Neural cell (in vitro differentiated cells): ENCODE measurements around the gene FTCDNL1. TPM values are rescaled to one million over a fixed set of nuclear protein-coding genes. Genes with fewer than 3 reads are reported as not detected.

Experiments used
- H2AFZ ChIP-seq: fragments of 200-600, 300-800 bp; sonication (generic), shearing (Covaris generic); 2 replicates; pipeline ENCODE4 v1.6.0; 2014; ENCODE audit warnings: low read depth, mild to moderate bottlenecking, antibody characterized with exemption, low read length, moderate library complexity
- H3F3A ChIP-seq: fragments of 200-600 bp; shearing (Covaris generic); 2 replicates; pipeline ENCODE4 v1.6.1; 2016; ENCODE audit warnings: mild to moderate bottlenecking, moderate library complexity, mixed read lengths, antibody characterized with exemption, low read length; ENCODE audit not compliant: insufficient read depth, poor library complexity, severe bottlenecking
- H3K27ac ChIP-seq: fragments of 200-600, 300-800 bp; sonication (generic), shearing (Covaris generic); 2 replicates; pipeline ENCODE4 v1.5.1; 2014; ENCODE audit warnings: mild to moderate bottlenecking, low read length, moderate library complexity
- H3K27me3 ChIP-seq: fragments of 300-800, 200-600 bp; sonication (generic), shearing (Covaris generic); 2 replicates; pipeline ENCODE4 v1.6.0; 2014; ENCODE audit warnings: mild to moderate bottlenecking, low read depth, low read length, moderate library complexity; ENCODE audit not compliant: insufficient read depth
- H3K36me3 ChIP-seq: fragments of 300-800, 200-600 bp; sonication (generic), shearing (Covaris generic); 2 replicates; pipeline ENCODE4 v1.5.1; 2014; ENCODE audit warnings: mild to moderate bottlenecking, antibody characterized with exemption, low read length, moderate library complexity; ENCODE audit not compliant: insufficient read depth
- H3K4me2 ChIP-seq: fragments of 300-800, 200-600 bp; sonication (generic), shearing (Covaris generic); 2 replicates; pipeline ENCODE4 v1.6.0; 2014; ENCODE audit warnings: mild to moderate bottlenecking, low read length
- H3K4me3 ChIP-seq: fragments of 300-800, 200-600 bp; sonication (generic), shearing (Covaris generic); 2 replicates; pipeline ENCODE4 v1.5.1; 2014; ENCODE audit warnings: mild to moderate bottlenecking, low read length, moderate library complexity
- H3K79me2 ChIP-seq: fragments of 200-600 bp; shearing (Covaris generic); replicated peaks from 2 replicates; pipeline ENCODE4 v1.6.0; 2014; ENCODE audit warnings: mild to moderate bottlenecking, low read length, moderate library complexity; ENCODE audit not compliant: insufficient read depth
- H3K9ac ChIP-seq: fragments of 300-800, 200-600 bp; sonication (generic), shearing (Covaris generic); 2 replicates; pipeline ENCODE4 v1.6.1; 2016; ENCODE audit warnings: mild to moderate bottlenecking, low read length, mixed read lengths
- H3K9me2 ChIP-seq: fragments of 200-600 bp; shearing (Covaris generic); 2 replicates; pipeline ENCODE4 v1.6.1; 2016; ENCODE audit warnings: mild to moderate bottlenecking, low read length, mixed read lengths; ENCODE audit not compliant: insufficient read depth
- H3K9me3 ChIP-seq: fragments of 200-600, 300-800 bp; sonication (generic), shearing (Covaris generic); 2 replicates; pipeline ENCODE4 v1.6.1; 2016; ENCODE audit warnings: mild to moderate bottlenecking, mixed run types, low read length, moderate library complexity, mixed read lengths
- H4K20me1 ChIP-seq: fragments of 200-600 bp; shearing (Covaris generic); 2 replicates; pipeline ENCODE4 v1.6.1; 2016; ENCODE audit warnings: mild to moderate bottlenecking, mixed run types; ENCODE audit not compliant: insufficient read depth
- CTCF ChIP-seq: fragments of 450-650 bp; IDR thresholded peaks from 2 replicates; pipeline ENCODE4 v1.5.1; 2014; ENCODE audit warnings: antibody characterized with exemption, mild to moderate bottlenecking, moderate library complexity; ENCODE audit not compliant: poor library complexity, severe bottlenecking
- EP300 ChIP-seq: fragments of 450-650 bp; conservative IDR thresholded peaks from 2 replicates; pipeline ENCODE4 v1.6.1; 2014; ENCODE audit warnings: antibody characterized with exemption, mild to moderate bottlenecking, moderate library complexity; ENCODE audit not compliant: poor library complexity, severe bottlenecking
- EZH2 ChIP-seq: fragments of 200-600, 300-800 bp; shearing (Covaris generic), sonication (generic); IDR thresholded peaks from 2 replicates; pipeline ENCODE4 v1.6.1; 2014; ENCODE audit warnings: antibody characterized with exemption, low read length, borderline replicate concordance, mild to moderate bottlenecking; ENCODE audit not compliant: insufficient read depth, poor library complexity, severe bottlenecking
- MXI1 ChIP-seq: fragments of 450-650 bp; conservative IDR thresholded peaks from 2 replicates; pipeline ENCODE4 v1.6.1; 2014; ENCODE audit warnings: antibody characterized with exemption, mild to moderate bottlenecking; ENCODE audit not compliant: poor library complexity, severe bottlenecking
- POLR2AphosphoS5 ChIP-seq: IDR thresholded peaks from 2 replicates; pipeline ENCODE4 v1.6.1; 2012
- RAD21 ChIP-seq: fragments of 450-650 bp; conservative IDR thresholded peaks from 2 replicates; pipeline ENCODE4 v1.6.1; 2014; ENCODE audit warnings: antibody characterized with exemption, mild to moderate bottlenecking, moderate library complexity
- REST ChIP-seq: IDR thresholded peaks from 2 replicates; pipeline ENCODE4 v1.6.1; 2012; ENCODE audit warnings: borderline replicate concordance
- SMC3 ChIP-seq: fragments of 450-650 bp; conservative IDR thresholded peaks from 2 replicates; pipeline ENCODE4 v1.6.1; 2014; ENCODE audit warnings: antibody characterized with exemption, mild to moderate bottlenecking, moderate library complexity; ENCODE audit not compliant: poor library complexity
- TAF1 ChIP-seq: IDR thresholded peaks from 2 replicates; pipeline ENCODE4 v1.6.1; 2012; ENCODE audit warnings: low read depth
- polyA plus RNA-seq: library from polyadenylated mRNA; depleted of rRNA; stranded (reverse); fragments of >200 nt; gene quantifications from 2 replicates; pipeline ENCODE4 v1.2.3, GENCODE V29; 2014

Gene FTCDNL1
- polyA plus RNA-seq, 1 donor from 2014 or later = not detected

- H2AFZ ChIP-seq = no peak overlapping the region
- no peaks in the 10 kb centered on the region for H3K36me3 ChIP-seq
- H3K4me3 ChIP-seq = no peak overlapping the region
- H3K4me2 ChIP-seq = no peak overlapping the region
- H3K9ac ChIP-seq = no peak overlapping the region
- no peaks in the 10 kb centered on the region for H3K9me3 ChIP-seq
- no peaks in the 10 kb centered on the region for H3K27me3 ChIP-seq
- H3K27ac ChIP-seq = no peak overlapping the region
- H3F3A ChIP-seq = no peaks in the 10 kb centered on the region
- no peaks in the 10 kb centered on the region for H3K79me2 ChIP-seq
- H3K9me2 ChIP-seq = no peaks in the 10 kb centered on the region
- no peaks in the 10 kb centered on the region for H4K20me1 ChIP-seq
- TF ChIP-seq CTCF = no peak
- TF ChIP-seq RAD21 = no peak
- TF ChIP-seq TAF1 = no peak
- no peak for TF ChIP-seq REST
These were observed 123.2 kb downstream of the FTCDNL1 start for GRCh38 chr2:199727801-199728200.

- Histone ChIP-seq H3K79me2 (no peaks in the 10 kb centered on the region), H3K27ac (no peak overlapping the region), H3F3A (no peaks in the 10 kb centered on the region), H3K9me2 (no peaks in the 10 kb centered on the region), H3K27me3 (no peaks in the 10 kb centered on the region), H2AFZ (no peak overlapping the region), H4K20me1 (no peaks in the 10 kb centered on the region), H3K9ac (no peak overlapping the region), H3K9me3 (no peaks in the 10 kb centered on the region), H3K4me2 (no peak overlapping the region), H3K4me3 (no peak overlapping the region), H3K36me3 (no peaks in the 10 kb centered on the region)
- no peak for TF ChIP-seq RAD21
- TF ChIP-seq MXI1 = no peak
- TF ChIP-seq EP300 = no peak
- TF ChIP-seq EZH2 = no peak
- TF ChIP-seq TAF1 = no peak
- TF ChIP-seq CTCF = no peak
- no peak for TF ChIP-seq REST
- no peak for TF ChIP-seq POLR2AphosphoS5
- TF ChIP-seq SMC3 = no peak
These were observed 123.7 kb downstream of the FTCDNL1 start for GRCh38 chr2:199727306-199727705.
